GM19099 (cell line): ENCODE data around the gene PDGFRB.

Source experiments
- POLR2A ChIP-seq: IDR thresholded peaks from 3 replicates; pipeline ENCODE4 v1.6.1; 2011; ENCODE audit warnings: low read depth; ENCODE audit not compliant: insufficient read length; ENCODE audit errors: extremely low read depth

PDGFRB gene

DNA sequence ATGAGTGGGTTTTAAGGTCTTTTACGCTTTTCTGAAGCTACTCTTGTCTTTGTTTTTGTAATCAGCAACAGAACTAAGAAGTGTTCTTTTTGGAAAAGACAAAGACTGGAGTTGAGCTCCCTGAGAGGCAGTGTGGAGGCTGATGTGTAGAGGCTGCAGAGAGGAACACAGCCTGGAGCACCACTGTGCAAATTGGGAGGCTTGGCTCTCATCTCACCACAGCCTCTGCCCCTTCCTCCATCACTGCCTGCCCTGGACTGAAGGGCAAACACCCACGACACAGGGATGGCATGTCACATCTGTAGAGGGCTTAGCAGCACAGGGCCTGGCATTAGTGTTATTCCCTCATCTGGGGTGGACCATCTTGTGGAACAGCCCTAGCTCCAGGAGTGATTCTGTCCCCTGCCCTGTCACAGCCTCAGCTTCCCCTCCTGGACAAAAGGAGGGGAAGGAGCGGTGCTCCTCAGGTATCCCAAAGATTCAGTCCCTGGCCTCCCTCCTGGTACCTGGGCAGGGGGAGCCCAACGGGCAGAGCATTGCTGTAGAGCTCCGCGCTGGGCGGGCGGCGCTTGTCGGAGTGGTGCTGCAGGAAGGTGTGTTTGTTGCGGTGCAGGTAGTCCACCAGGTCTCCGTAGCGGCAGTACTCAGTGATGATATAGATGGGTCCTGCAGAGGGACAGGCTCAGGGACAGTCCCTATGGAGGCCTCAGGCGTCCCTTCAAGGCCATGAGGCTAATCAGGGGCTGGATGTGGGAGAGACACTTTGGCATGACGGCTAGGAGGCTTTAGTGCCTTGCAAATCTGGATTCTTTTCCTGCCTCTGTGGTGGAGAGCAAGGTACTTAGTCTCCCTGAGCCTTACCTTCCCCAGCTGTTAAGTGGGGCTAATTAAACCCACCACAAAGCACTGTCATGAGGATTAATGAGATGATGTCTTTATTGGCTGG, 32.8 kb downstream of the PDGFRB start:
- no peak for TF ChIP-seq POLR2A

DNA sequence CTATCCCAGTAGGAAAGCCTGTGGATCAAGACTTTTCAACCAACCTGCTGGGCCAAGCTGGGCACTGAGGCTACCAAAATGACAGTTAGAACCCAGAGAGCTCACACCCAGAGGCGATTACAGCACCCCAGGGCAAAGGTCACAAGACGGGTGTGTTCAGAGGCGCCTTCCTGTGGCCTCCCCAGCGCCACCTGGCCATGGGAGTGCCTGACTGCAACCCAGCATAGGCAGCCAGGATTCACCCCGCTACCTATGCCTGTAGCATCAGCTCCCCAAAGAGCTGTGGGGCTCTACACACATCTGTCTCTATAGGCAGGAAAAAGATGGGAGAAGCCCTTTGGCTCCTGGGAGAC, 33.5 kb downstream of the PDGFRB start:
- no peak for TF ChIP-seq POLR2A

DNA sequence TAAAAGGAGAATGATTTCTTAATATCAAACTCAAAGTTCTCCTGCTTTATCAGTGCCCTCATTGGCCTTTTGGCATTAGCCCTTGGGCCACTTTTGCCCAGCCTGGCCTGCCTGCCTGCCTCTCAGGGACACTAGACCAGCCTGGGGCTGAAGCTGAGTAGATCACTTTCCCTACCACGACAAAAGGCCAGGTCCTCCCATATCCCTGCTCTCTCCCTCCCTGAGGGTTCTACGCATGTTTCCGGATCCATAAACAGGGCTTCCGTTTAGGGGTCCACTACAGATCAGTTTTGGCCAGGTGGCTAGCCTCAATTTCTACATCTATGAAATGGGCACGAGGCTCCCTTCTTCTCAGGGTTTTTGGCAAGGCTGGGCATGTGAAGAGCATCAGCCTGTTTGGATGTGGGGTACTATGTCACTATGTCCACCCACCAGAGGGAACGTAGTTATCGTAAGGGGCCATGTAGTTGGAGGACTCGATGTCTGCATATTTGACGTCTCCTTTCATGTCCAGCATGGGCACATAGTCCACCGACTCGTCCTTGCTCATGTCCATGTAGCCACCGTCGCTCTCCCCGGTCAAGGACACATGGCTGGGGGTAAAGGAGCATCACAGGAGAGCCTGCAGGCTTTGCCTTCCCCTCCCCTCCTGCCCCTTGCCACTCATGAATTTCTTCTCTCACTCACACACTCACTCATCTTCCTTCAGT, 34.0 kb downstream of the PDGFRB start:
- TF ChIP-seq POLR2A, result no peak

DNA sequence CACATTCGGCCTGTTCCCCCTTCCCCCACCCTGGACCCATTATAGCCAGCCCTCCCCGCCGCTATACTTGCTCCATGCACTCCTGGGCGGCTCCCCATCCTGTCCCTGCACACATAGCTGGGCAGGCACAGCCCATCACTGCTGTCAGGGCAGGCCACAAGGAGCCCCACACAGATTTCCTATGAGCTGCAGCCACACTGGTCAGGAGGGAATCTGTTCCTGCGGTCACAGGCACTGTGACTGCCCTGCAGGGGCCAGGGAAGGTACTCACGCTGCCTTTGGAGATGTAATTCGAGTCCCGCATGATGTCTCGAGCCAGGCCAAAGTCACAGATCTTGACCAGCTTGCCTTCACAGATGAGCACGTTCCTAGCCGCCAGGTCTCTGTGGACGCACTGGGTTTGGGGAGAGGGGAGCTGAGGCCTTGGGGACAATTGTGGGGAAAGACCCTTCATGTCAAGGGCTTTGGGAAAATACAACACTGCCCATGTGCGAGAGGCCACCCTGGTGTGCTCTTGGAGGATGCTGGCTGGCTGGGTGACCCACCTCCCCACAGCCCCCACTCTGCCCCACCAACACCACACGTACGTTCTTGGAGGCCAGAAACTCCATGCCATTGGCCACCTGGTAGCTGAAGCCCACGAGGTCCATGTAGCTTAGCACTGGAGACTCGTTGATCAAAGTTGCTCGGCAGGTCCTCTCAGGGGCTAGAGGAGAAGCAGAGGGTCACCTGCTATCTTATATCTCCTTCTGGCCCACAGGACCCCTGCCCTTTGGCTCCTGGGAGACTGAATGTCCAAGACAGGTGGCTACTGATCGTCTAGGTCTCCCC, 34.8 kb downstream of the PDGFRB start:
- TF ChIP-seq POLR2A, result no peak

DNA sequence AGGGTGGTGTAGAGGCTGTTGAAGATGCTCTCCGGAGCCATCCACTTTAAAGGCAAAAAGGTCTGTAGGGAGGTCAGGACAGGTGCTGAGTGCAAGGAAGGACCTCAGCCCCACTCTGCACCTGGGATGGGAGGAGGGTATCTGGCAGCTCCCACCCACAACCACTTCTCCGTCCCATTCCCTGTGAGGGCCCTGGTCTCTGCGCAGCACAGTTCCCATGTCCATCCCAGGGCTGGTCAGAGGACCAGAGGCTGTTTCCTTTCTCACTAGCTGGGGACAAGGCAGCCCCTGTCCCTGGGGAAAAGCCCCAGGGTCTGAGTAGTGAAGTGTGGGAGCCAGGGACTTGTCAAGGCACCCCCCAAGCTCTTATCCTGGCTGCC, 35.6 kb downstream of the PDGFRB start:
- no peak for TF ChIP-seq POLR2A

DNA sequence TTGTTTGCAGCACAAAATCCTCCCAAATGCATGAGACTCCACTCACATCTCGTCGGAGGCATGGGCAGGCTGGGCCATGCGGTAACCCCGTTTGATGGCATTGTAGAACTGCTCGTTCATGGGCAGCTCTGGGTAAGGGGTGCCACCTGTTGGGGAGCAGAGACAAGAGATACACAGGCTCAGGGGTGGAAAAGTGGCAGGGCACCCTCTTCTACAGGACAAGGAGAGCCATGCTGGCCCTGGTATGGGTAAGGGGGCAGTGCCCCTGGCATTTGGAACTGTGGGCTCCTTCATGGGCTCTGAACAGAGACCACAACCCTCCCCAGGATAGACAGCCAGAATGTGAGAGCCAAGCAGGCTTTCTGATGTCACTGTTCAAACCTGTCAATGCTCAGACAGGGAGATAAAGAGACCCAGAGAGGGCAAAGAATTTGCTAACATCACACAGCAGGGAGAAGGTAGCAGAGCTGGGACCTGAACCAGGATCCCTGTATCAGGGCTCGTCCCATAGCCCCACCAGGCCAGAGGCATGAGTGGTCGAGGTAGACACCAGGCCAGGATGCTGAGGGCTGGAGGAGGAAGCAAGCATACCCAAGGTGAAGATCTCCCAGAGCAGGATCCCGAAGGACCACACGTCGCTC, 36.1 kb downstream of the PDGFRB start:
- no peak for TF ChIP-seq POLR2A

DNA sequence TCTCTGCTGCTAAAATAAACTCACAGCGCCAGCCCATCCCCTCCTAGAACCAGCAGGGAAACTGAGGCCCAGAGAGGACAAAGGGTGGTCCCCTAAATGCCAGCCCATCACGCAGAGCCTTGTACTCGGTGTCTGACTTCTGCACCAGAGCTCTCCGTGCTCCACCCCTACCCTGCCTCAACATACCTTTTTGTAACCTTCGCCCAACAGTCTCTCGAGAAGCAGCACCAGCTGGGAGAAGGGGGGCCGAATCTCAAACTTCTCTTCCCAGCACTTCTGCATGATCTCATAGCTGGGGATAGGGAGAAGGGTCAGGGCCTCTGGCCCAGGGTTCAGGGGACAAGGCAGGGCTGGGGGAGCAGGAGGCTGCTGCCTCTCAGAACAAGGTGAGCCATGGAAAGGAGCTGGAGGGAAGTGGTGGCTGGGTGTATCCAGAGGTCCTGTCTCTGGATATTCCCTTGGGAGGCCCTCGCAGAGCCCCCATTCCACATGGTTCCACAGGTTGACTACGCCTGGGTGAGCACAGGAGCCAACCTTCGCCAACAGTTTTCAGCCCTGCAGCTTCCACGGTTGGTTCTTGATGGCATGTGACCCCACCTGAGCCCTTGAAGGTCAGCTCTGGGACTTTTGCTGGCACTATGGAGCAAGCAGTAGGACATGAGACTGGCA, 37.0 kb downstream of the PDGFRB start:
- no peak for TF ChIP-seq POLR2A

DNA sequence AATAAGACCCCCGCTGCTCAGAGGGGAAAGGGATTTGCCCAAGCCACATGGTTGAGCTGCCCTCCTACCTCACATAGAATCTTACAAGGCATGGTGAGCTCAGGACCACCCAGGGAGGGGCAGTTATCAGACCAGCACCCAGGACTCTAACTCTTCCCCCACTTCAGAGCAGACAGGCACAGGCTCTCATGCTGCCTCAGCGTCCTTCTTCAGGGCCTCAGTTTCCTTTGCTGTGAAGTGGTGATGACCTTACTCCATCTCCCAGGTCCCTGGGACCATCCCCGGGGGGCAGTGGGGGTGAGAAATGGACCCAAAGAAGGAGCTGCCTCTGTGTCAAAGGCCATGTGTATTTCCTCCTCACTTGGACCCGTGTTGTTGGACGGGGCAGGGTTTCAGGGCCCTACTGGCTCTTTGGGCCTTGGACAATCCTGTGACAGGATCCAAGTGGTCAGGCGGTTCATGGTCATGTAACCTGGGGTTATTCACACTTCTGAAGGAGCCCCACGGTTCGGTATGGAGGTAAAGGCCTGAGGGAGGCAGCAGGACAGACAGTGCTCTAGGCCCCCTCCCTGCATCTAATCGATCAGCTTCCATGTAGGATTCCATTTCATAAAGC, 37.6 kb downstream of the PDGFRB start:
- no peak for TF ChIP-seq POLR2A

DNA sequence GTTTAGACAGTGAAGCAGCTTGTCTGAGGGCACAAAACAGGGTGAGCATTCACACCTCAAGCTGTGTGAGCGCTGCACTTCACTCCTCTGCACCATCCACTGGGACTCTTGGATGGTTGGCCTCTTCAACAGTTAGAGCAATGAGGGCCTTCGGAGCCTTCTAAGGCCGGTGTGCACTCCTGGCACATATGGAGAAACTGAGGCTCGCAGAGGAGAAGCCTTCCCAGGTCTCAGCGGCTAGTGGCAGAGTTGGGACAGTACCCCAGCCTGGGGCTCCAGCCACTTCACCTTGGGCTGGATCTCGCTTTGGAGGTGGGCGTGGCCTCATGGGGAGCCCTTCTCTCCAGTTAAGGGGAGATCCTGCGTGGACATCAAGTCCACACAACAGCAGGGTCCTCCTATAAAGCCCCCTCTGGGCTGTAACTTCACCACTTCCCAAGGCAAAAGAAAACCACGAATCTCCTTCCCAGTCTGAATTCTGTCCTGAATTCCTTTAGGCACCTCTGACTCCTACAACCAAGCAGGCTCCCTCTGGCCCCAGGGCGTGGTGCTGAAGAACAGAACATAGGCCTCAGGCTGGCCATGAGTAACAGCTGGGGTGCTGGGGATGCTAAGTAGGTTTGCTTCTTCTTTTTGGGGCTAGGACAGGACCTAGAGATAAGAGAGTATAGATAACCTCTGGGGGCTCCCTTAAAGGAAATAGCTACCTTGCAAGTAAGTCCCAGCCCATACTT, 38.8 kb downstream of the PDGFRB start:
- no peak for TF ChIP-seq POLR2A

DNA sequence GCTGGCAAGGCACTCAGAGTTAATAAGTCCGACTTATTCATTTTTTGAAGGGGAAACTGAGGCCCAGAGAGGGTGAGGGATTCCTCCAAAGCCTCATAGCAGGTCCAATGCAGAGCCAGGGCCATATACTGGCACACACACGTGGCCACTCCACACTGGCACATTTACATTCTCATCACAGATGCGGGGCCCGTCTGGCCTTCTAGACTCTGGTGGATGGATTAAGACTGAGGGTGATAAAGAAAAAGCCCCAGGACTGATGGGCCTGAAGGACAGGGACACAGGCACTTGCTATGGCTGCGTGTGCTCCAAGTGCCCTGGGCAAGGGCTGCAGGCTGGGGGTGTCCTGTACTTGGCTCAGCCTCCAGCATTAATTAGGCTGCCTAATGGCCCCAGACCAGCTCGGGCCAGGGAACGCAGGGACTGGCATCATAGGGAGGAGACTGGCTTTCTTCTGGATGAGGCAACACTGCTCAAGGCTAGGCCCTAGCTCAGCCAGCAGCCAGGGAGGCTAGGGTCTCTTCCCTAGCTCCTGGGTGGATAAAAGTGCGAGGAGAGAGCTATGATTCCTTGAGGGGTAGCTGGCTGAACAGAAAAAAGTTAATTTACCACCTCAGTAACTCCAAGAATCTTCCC, 40.8 kb downstream of the PDGFRB start:
- TF ChIP-seq POLR2A, result no peak

DNA sequence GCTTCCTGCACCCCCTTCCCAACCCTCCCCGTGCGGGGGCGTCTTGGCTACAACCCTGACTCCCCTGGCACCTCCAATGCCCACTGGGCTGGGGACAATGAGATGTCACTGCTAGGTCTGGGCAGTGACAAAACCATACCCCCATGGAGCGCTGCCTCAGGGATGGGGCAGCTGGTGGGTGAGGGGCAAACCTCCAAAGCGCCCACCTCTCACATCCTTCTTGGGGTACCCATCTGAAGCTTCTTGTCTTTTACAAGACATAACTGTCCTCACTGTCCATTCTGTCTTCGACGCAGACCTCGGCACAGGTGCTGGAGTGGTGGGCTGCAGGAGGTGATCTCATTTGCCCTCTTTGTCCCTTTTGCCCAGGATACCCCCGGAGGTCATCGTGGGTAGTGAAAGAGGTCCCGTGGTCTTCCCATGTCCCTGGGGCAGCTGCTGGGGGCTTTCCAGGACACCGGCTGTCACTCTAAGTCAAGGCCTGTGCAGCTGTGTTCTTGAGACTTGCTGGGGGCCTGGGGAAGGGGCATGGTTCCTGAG, 41.5 kb downstream of the PDGFRB start:
- TF ChIP-seq POLR2A, result no peak

DNA sequence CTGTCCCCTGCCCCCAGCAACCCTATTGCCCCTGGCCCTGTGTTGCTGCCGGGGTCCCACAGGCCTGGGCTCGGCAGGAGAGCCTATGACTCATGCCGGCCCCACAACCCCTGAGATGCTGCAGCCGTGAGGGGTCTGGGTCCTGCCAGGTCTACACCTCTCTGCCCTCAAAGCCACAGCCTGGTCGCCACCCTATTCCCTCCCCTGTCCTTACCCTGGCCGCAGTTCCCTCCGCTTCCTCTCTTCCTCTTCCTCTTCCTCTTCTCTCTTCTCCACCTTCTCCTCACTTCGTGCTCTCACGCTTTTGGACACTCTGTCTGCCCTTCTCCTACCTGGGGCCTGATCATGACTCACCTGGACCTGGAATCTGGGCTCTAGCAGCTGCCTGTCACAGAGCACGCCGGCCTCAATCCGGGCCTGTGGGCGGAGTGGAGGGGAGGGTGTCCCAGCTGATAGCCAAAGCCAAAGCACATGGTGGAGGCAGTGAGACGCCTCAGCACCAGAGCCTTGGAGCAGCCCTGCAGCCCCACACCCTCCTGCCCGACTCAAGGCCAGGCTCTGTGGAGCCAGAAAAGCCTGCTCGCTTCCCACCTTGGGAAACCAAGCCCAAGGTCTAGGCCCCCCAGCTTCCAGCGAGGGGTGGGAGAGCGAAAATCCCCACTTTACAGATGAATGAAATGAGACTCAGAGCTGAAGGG, 42.4 kb downstream of the PDGFRB start:
- TF ChIP-seq POLR2A, result no peak
